ENCODE results near the gene NSUN6. TPM values are rescaled to one million over a fixed set of nuclear protein-coding genes. Genes with fewer than 3 reads are reported as not detected.
A peak's percentile ranks its signal among the peaks of the same experiment; 100 is the strongest.

Gene NSUN6, protein sequence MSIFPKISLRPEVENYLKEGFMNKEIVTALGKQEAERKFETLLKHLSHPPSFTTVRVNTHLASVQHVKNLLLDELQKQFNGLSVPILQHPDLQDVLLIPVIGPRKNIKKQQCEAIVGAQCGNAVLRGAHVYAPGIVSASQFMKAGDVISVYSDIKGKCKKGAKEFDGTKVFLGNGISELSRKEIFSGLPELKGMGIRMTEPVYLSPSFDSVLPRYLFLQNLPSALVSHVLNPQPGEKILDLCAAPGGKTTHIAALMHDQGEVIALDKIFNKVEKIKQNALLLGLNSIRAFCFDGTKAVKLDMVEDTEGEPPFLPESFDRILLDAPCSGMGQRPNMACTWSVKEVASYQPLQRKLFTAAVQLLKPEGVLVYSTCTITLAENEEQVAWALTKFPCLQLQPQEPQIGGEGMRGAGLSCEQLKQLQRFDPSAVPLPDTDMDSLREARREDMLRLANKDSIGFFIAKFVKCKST
- 4.3 TPM for polyA plus RNA-seq (2013, experiment 1 of 2; ENCODE audit: insufficient read length)
- polyA plus RNA-seq (2013, experiment 2 of 2; ENCODE audit: insufficient read length), result 5.1 TPM

DNA sequence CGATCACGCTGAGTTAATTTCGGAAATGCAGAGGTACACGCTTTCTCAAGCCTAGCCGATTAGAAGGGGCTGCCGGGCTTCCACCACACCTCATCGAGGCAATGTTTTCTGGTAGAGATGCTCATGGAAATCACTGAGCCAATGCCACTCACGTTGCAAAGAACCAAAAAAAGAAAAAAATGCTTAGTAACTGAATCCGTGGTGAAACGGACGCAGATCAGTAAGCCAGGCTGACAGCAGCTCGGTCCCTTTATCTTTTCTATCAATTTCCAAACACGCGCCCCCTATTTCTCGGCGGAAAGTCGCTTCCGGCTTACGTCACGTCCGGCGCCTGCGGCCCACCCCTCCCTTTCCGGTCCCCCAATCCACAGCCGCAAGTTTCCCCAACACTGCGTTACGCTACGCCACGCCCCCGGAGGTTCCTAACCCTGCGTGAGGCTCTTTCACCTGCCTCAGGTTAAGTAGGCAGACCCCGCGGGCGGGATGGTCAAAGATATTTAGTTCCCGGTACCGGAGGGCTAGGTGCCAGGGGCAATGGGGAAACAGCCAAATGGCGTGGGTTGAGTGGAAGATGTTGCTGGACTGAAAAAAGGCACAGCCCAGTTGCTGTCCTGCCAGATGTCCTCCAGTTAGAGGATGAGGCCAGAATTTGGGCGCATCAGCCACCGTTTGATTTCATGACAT is at the start of gene NSUN6:
TSS of gene NSUN6 (minus strand) at position 264 of the 684 bp plus-strand sequence. CDS start 384 bp downstream, outside the sequence.
- peak; percentile 84 for DNase-seq

DNA sequence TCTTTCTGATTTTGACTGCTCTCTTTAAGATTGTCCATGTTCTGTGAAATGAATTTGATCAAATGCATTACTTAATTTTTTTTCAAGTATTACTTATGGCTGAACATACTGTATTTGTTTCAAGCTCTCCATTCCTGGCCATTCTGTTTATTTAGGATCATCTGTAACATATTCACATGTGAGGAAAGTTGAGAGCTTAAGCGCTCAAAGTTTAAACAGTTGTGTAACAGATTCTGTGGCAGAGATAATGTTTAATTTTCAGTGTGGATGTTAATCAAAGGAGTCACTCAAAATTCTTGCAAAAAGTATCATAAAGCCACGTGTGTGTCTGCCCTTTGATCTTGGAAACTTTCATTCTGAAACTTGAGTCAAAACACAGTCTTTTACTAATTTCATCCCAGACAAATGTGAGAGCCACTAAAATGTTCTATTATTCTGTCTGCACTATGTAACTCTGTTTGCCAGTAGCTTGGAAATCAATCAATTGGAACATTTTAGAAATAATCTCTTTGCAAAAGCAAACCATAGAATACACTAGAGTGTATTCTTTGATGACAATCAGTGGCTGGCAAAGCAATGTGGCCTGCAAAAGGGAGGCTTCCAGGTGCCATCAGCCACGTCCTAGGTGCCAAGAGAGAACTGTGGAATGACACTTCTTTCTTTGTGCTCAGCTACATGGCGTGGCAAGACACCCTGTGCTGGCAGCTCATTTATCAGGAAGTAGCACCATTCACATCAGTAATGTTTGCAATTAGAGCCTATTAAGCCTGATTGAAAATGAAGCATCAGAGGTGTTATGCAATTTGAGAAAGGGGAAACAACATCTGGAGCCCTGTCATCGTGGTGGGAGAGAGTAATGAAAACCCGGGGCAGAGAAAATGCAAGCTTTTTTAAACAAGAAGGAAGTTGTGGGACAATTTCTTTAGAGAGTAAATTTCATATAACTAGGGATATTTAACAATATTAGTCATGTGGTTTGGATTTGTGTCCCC is 48.8 kb upstream of the NSUN6 start:
- no peak for DNase-seq

DNA sequence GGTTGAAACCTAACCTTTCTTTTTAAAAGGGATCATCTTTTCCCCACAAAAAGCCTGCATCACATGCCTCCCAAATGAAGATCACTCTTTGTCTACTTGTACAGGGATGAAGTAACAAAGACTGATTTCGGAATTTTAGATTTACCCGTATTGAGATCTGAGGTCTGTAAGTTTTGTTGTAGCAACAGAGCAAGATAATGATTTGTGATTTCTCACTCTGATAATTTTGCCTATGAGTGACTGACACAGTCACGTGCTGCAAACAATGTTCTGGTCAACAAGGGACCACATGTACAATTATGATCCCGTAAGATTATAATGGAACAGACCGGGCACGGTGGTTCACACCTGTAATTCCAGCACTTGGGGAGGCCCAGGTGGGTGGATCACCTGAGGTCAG is 39.2 kb upstream of the NSUN6 start:
- DNase-seq, result no peak

DNA sequence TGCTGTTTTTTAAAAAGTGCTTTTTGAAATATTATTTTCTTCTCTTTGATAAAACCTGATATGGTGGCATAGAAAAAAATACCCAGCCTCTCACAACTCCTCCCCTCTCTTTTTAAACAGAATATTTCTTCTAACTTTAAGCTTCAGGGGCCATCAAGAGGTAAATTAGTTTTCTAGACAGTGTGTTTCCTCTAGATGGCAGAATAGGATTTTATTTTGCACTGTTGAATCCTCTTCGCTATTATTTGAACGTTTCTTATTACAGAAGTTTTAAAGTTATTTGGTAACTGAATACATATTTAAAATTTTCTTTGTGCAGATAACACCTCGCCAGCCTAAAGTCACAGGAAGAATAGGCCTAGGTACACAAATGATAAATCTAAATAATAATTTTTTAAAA is 38.1 kb upstream of the NSUN6 start:
- DNase-seq, result peak; percentile 31

DNA sequence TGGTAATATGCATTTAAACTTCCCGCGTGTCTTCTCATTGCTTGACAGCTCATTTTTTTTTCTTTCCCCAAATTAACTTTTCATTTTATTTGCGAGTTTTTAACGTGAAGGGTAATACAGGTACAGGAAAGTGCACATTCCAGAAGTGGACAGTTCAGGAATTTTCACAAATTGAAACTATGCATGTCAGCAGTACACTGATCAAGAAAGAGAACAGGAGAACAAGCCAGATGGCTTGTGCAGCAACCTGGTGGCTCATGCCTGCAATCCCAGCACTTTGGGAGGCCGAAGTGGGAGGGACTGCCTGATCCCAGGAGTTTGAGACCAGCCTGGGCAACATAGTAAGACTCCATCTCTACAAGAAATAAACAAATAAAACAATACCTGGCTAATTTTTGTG is 36.3 kb upstream of the NSUN6 start:
- no peak for DNase-seq

DNA sequence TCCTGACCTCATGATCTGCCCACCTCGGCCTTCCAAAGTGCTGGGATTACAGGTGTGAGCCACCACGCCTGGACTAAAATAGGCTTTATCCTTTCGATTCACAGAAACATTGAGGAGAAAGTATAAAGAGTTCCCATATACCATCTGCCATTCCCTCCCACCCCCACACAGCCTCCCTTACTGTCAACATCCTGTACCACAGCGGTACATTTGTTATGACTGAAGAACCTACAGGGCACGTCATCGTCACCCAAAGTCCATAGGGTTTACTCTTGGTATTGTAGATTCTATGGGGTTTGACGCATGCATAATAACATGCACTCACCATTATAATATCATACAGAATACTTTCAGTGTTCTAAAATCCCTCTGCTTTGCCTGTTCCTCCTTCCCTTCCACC is 35.8 kb upstream of the NSUN6 start:
- no peak for DNase-seq

DNA sequence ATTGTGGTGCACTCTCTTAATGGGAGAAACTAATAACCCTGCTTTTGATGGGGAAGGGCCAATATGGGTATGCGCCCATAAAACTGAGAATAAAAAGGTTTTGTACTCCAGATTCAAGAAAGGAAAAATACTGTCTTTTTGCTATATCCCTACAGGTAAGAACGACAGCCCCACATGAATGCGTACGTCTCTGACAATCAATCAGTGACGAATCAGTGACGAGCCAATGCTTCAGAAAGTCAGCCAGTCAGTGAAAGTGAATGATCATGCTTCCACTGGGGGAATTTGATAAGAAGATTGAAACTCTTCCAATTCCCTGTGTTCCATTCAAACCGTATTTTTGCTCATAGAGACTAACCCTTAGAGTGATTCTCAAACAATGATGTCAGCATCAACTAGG is 34.2 kb upstream of the NSUN6 start:
- no peak for DNase-seq

DNA sequence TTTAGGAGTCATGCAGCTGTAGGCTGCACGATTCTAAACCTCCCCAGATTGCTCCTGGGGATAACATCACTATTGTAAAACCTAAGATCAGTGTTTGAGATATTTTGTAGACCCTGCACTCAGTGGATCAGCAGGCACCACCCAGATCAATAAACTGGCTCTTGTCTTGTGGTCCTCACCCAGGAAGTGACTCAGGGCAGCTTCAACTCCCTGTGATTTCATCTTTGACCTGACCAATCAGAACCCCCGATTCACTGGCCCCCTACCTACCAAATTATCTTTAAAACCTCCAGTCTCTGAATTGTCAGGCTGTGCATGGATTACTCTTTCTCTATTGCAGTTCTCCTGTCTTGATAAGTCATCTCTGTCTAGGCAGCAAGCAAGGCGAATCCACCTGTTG is 33.6 kb upstream of the NSUN6 start:
- DNase-seq, result no peak

DNA sequence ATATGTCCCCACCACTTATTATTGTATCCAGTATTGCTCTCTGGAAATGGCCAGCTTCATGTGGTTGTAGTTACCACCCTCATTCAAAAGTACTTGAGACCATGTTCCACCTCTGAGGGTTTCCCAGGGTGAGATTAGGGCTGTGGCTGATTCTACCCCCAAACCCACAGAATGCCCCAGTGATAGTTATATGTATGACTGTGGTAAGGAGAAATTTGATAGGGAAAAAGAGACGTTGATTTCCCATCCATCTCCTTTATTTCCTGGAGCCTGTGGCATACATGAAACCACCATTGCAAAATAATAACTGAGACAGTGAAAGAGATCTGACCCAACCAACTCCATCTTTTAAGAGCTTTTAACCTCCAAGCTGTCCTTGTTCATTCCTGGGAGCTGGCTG is 33.0 kb upstream of the NSUN6 start:
- DNase-seq, result no peak

DNA sequence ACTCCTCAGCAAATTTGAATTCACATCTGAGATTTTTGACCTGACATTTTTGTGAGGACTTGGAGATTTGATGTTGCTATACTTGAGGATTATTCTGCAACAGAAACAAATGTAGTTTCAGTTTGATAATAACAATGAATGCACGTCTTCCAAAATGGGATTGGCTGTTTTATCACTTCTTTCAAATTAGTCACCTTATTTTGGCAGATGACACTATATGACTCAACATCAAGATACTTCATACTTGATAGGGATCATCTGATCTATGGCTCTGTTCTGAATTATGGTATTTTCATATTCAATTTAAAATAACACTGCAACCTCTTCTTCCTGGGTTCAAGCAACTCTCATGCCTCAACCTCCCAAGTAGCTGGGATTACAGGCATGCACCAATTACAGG is 32.0 kb upstream of the NSUN6 start:
- peak; percentile 65 for DNase-seq

DNA sequence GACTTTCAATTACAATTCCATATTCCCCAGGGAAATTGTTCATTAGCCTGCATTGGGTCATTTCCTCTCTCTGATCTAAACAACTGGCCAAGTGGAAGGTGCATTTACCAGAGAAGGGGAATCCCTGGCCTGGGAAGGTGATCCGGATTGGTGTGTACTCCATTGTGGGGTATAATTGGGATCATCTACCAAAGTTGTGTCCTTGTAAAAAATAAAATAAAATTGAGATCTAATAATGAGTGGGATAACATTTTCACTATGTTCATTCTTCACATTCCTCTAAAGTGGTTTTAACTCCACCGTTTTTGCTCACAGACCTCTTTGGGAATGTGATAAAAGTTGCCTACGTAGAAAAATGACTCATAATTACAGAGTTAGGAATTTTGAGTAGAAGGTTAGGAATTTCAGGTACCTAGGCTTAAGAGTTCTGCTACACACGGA is 30.6 kb upstream of the NSUN6 start:
- peak; percentile 54 for DNase-seq

DNA sequence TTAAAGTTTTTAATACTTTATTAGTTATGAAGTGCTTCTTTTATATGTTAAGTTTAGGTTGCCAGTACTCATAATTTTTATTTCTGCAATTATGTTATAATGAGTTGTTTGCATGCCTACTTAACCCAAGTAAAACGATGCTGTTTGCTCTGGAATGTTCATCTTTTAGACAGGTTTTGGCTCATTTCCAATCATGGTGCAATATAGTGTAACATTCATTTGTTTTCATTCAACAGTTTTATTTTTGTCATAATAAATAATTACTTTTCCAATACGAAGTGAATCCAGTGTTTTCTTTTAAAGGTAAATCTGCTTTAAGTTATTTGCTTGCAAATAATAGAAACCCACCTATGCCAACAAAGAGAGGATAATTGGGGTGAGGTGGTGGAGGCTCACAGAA is 30.0 kb upstream of the NSUN6 start:
- DNase-seq, result peak; percentile 62

DNA sequence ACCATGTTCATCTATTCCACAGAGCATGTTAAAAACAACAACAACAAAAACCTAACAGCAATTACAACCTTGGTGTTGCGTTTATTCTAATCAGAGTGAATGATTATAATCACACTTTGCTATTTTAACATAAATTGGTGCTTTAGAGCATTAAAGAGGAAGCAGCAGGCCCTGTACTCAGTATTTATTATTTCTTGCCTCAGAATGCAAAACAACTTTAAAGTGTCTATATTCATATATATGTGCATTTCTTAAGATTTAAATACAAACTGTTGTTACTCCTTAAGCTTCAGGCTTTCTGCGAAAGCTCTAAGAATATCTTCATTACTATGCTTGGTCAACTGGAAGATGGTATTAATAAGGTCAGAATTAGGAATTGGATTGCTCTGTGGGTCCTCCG is 29.4 kb upstream of the NSUN6 start:
- no peak for DNase-seq

DNA sequence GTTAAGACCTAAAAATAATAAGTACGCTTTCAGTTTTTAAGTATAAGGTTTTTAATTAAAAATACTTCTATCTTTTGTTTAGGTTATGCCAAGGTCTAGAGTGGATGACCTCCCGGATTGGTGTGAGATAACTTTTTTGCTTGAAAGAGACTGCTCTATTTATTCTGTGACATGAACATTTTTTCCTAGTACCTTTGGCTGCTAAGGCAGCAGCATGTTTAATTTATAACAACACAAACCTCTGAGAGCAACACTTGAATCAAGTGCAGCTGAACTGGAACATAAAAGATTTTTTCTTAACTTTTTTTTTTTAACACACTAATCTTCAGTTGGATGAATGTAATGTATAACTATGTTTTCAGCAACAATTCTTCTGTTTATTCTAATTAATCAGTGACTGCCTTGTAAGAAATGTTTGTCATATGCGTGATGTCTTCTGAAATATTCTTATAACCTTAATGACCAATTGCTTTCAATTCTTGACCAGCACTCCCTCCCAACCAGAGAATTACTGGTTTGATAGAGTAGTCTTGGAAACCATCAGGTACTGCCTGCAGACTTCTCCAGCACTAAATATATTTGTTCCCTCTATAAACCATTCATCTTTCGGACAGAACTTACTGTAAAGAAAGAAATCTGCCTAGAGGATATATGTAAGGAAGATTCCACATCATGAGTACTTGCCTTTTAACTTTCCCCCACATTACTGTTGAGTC is 23.9 kb upstream of the NSUN6 start:
- no peak for DNase-seq

DNA sequence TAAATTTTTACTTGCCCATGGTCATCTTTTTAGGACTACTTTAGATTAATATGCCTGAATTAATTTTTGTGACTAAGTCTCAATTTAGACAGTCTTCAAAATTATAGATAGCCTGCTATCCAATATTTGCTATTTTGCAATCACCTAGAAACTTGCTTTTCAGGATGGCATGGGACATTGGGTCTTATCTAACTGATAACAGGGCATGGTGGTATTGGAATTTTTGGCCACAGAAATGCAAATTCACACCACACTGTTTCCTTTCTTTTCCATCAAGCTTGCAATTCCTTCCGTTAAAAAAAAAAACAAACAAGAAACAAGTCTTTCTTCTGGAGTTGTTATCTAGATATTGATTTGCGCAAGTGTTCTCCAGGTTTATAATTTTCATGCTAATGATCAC is 16.6 kb upstream of the NSUN6 start:
- no peak for DNase-seq

DNA sequence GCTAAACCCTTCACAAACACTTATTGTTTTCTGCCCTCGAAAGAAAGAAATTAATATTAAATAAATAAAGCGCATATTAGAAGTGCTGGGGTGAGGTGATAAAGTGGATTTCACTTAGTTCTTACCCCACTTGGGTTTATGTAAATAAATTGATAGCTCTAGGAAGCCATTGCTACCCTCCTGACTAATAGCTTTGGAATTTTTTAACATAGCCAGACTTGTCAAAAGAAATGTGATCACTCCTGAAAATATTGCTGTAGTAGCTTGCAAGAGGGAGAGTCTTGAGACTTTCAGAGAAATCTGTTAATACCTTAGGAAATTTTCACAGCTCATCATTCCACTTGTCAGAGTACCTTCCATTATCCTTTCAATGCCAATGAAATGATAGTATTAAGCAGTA is 15.4 kb upstream of the NSUN6 start:
- DNase-seq, result peak; percentile 75

DNA sequence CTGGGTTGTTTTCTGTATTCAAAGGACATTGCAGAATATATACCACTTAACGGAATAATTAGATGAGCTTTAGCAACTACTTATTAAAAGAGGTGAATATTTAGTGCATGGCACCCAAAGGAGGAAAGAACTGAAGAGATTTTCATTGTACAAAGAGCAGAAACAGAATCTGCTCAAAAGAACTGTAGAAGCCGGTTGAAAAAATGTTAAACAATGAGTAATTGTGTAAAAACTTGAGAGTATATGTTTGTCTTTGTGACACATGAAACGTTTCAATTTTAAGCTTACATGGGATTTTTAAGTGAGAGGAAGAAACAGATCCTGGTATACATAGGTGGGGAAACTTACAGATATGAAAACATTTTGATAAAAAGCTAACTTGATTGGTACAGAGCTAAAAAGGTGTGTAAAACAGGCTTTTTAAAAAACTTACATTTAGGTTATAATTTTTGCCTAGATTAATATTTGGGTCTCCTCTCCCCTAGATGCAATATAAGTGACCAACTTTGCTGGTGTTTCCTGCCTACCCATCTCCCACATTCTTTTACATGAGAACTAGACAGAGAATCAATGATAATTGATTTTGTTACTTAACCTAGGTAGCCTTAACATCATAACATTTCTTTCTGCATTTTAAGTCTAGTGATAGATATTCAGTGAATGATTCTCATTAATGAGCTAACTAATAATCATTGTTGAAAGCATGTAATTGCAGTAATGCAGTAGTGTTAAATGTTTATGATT is 14.6 kb upstream of the NSUN6 start:
- DNase-seq, result peak; percentile 30

DNA sequence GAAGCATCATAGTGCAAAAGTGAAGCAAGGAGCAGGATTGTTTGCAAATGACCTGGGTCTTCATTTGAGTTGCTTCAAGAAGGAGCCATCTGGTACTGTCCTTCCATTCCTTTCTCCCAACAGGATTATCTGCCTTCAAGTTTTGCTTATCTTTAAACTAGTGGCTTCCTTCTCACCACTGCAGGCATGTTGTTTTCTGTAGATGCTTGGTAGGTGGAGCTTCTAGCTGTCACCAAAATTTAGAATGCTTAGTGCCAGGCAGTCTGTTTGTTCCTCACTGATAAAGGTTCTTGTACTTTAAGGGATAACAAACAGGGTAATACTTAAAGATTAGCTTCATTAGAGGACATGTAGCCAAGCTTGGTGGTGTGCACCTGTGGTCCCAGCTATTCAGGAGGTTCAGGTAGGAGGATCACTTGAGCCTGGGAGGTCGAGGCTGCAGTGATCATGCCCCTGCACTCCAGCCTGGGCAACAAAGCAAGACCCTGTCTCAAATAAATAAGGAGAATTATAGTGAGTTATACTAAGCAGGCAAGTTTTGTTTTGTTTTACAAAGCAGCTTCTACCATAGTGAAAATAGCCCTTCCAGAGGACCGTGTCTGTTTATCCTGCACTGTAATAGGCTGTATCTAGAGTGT is 13.6 kb upstream of the NSUN6 start:
- no peak for DNase-seq

DNA sequence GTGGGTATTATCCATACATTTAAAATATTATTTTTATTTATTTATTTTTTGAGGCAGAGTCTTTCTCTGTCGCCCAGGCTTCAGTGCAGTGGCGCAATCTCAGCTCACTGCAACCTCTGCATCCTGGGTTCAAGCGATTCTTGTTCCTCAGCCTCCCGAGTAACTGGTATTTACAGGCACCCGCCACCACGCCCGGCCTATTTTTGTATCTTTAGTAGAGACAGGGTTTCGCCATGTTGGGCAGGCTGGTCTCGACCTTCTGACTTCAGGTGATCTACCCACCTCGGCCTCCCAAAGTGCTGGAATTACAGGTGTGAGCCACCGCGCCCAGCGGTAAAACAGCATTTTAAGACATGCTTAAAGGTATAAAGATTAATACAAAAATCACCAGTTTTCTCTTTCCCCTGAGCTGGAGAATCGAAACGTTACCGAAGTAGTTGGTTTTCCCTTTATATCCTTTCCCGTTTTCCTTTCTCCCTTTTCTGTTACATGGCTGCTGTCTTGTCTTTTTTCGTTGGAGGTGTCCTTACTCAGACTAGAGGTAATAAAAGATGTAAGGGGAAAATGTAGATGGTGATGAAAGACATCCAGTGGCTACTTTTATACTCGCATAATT is 9.5 kb upstream of the NSUN6 start:
- no peak for DNase-seq

Data from fibroblast of skin of scalp (primary cell).